Measurements from ENCODE around the gene NFKBIE.

DNA sequence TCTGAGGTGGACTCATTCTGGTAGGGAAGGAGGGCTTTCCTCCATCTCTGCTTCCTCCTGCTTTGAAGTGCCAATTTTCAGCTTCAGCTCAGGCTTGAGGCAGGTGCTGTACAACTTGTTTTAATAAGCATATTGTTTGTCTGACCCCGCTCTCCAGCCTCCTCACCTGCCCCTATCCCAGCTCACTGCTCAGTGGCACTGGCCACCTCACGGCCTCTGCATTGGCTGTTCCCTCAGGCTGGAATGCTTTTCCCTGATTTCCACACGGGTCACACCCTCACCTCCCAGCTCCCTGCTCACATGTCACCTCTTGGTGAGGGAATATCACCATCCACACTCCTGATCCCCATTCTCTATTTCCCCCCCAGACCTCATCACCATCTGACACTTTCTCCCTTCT, 33.5 kb upstream of the NFKBIE start:
- TF ChIP-seq POLR2A (IDR thresholded peaks at IDR 0.05) = no peak
- TF ChIP-seq, protein P1, sequence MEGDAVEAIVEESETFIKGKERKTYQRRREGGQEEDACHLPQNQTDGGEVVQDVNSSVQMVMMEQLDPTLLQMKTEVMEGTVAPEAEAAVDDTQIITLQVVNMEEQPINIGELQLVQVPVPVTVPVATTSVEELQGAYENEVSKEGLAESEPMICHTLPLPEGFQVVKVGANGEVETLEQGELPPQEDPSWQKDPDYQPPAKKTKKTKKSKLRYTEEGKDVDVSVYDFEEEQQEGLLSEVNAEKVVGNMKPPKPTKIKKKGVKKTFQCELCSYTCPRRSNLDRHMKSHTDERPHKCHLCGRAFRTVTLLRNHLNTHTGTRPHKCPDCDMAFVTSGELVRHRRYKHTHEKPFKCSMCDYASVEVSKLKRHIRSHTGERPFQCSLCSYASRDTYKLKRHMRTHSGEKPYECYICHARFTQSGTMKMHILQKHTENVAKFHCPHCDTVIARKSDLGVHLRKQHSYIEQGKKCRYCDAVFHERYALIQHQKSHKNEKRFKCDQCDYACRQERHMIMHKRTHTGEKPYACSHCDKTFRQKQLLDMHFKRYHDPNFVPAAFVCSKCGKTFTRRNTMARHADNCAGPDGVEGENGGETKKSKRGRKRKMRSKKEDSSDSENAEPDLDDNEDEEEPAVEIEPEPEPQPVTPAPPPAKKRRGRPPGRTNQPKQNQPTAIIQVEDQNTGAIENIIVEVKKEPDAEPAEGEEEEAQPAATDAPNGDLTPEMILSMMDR (IDR thresholded peaks at IDR 0.05) = no peak
- no peak for TF ChIP-seq POLR2AphosphoS5 (IDR thresholded peaks at IDR 0.05)
- TF ChIP-seq EP300 (IDR thresholded peaks at IDR 0.05) = no peak

Data from upper lobe of left lung (tissue), 4 donors.